DOHH2 (cell line): ENCODE results near the gene TNNC1.

Experiments used
- H3F3A ChIP-seq: fragments of 200-600 bp; sonication (generic), shearing (Covaris generic); 2 replicates; pipeline ENCODE4 v1.6.0; 2016; ENCODE audit warnings: antibody characterized with exemption, mild to moderate bottlenecking; ENCODE audit not compliant: control insufficient read depth, insufficient read depth
- H3K27ac ChIP-seq: fragments of 200-600 bp; sonication (generic); 2 replicates; pipeline ENCODE4 v1.5.1; 2014; ENCODE audit warnings: low read depth, mild to moderate bottlenecking, low read length, moderate library complexity
- H3K27me3 ChIP-seq: fragments of 200-600 bp; sonication (generic); 2 replicates; pipeline ENCODE4 v1.6.1; 2014; ENCODE audit warnings: mild to moderate bottlenecking, low read length, mixed read lengths; ENCODE audit not compliant: control insufficient read depth
- H3K36me3 ChIP-seq: fragments of 200-600 bp; sonication (generic); 2 replicates; pipeline ENCODE4 v1.6.1; 2014; ENCODE audit warnings: mild to moderate bottlenecking, low read length, moderate library complexity, mixed read lengths; ENCODE audit not compliant: control insufficient read depth
- H3K4me1 ChIP-seq: fragments of 200-600 bp; sonication (generic); 2 replicates; pipeline ENCODE4 v1.6.1; 2014; ENCODE audit warnings: mild to moderate bottlenecking, low read length, mixed read lengths; ENCODE audit not compliant: control insufficient read depth
- H3K4me2 ChIP-seq: fragments of 200-600 bp; sonication (generic); 2 replicates; pipeline ENCODE4 v1.6.0; 2014; ENCODE audit warnings: mild to moderate bottlenecking, low read length, moderate library complexity
- H3K4me3 ChIP-seq: fragments of 200-600 bp; sonication (generic); 2 replicates; pipeline ENCODE4 v1.5.1; 2014; ENCODE audit warnings: mild to moderate bottlenecking, low read length, mixed read lengths
- H3K79me2 ChIP-seq: fragments of 200-600 bp; sonication (generic); 2 replicates; pipeline ENCODE4 v1.6.1; 2014; ENCODE audit warnings: mild to moderate bottlenecking, low read length, mixed read lengths; ENCODE audit not compliant: control insufficient read depth
- H3K9me2 ChIP-seq: fragments of 200-600 bp; sonication (generic); replicated peaks from 2 replicates; pipeline ENCODE4 v1.6.1; 2014; ENCODE audit warnings: mild to moderate bottlenecking, low read length, mixed read lengths; ENCODE audit not compliant: control insufficient read depth
- H3K9me3 ChIP-seq: fragments of 200-600 bp; sonication (generic); 2 replicates; pipeline ENCODE4 v1.6.1; 2014; ENCODE audit warnings: antibody characterized with exemption, low read length, mixed read lengths; ENCODE audit not compliant: control insufficient read depth, insufficient read depth
- H4K20me1 ChIP-seq: fragments of 200-600 bp; sonication (generic); 2 replicates; pipeline ENCODE4 v1.6.0; 2014; ENCODE audit warnings: low read depth, mild to moderate bottlenecking, antibody characterized with exemption, low read length, moderate library complexity; ENCODE audit not compliant: control insufficient read depth, insufficient read depth
- EZH2phosphoT487 ChIP-seq: fragments of 200-600 bp; sonication (generic); IDR thresholded peaks from 2 replicates; pipeline ENCODE4 v1.6.1; 2017; ENCODE audit warnings: borderline replicate concordance, mild to moderate bottlenecking, antibody characterized with exemption, low read length, moderate library complexity, mixed read lengths
- TF ChIP-seq, protein P1 (sequence below): fragments of 200-600 bp; sonication (generic); IDR thresholded peaks from one replicate; pipeline ENCODE4 v1.5.1; 2014; ENCODE audit warnings: antibody characterized with exemption, mild to moderate bottlenecking, low read depth, low read length; ENCODE audit not compliant: poor library complexity, severe bottlenecking

Gene TNNC1

DNA sequence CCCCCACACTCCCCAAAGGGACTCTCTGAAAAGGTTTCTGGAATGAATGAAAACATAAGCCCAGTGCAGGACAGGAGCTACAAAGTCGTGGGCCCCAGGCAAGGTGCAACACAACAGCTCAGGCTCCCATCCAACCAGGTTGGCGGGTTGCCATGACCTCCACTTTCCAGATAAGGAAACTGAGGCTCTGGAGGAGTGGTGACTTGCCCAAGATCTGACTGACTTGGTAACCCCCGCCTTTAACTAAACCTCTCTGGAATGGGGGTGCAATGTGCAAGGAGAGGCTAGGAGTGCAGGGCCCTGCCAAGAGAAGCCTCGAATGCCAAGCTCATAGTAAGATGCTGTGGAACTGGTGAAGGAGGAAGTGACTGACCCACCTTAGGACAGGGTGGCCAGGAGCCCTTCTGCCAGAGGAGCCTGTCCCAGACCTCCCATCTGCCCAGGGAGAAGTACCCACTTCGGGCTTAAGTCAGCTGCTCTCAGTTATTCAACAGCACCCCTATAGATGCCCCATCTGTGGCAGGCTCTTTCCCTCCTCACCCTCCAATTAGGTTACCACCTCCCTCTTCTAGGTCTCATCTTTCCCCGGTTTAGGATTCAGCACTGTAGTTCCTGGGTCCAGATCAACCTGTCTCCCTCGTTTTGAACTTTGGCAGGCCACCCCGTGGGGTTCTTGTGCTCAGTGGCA is 553 bp upstream of the TNNC1 start:
- H3F3A ChIP-seq, result no peaks in the 10 kb centered on the region
- H3K9me3 ChIP-seq, result no peaks in the 10 kb centered on the region
- H3K4me1 ChIP-seq, result peaks cover 23% of the 10 kb centered on the region
- no peak overlapping the region for H3K27ac ChIP-seq
- H3K9me2 ChIP-seq, result no peaks in the 10 kb centered on the region
- H3K27me3 ChIP-seq, result no peaks in the 10 kb centered on the region
- peak overlapping the region; percentile 90 for H3K4me2 ChIP-seq
- H3K4me3 ChIP-seq, result peak overlapping the region; percentile 91
- H3K36me3 ChIP-seq, result peaks cover 31% of the 10 kb centered on the region
- TF ChIP-seq EZH2phosphoT487, result no peak
- TF ChIP-seq, protein P1, sequence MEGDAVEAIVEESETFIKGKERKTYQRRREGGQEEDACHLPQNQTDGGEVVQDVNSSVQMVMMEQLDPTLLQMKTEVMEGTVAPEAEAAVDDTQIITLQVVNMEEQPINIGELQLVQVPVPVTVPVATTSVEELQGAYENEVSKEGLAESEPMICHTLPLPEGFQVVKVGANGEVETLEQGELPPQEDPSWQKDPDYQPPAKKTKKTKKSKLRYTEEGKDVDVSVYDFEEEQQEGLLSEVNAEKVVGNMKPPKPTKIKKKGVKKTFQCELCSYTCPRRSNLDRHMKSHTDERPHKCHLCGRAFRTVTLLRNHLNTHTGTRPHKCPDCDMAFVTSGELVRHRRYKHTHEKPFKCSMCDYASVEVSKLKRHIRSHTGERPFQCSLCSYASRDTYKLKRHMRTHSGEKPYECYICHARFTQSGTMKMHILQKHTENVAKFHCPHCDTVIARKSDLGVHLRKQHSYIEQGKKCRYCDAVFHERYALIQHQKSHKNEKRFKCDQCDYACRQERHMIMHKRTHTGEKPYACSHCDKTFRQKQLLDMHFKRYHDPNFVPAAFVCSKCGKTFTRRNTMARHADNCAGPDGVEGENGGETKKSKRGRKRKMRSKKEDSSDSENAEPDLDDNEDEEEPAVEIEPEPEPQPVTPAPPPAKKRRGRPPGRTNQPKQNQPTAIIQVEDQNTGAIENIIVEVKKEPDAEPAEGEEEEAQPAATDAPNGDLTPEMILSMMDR, result no peak
- H3K79me2 ChIP-seq, result peaks cover 32% of the 10 kb centered on the region
- no peaks in the 10 kb centered on the region for H4K20me1 ChIP-seq

DNA sequence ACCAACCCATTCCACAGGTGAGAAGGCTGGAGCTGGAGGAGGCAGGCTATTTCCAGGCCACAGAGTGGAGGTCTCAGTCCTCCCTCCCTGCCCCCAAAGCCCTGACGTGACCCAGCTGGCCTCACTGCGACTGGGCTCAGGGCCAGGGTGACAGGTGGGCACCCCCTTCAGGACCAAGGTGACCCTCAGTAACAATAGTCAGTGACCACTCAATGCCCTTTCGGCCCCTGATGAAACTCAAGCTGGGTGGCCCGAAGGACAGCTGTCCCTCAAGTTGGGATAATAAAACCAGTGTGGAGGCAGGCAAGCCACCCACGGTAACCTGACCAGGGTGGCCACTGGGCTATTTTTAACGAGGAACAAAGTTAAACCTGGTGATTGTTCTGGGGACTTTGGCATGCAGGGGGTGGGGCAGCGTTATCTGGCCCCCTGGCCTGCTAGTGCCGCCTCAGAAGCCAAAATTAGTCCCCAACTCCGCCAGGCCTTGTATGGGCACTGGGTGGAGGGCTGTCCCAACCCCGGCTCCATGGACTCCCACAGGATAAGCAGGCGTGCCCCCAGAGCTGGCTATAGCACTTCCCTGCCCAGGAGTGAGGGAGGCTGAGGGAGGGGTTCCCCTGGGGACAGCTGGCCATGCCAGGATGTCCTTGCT is 1.1 kb downstream of the TNNC1 start:
- Histone ChIP-seq H3K4me2 (no peak overlapping the region), H3K4me1 (peaks cover 23% of the 10 kb centered on the region), H3K9me2 (no peaks in the 10 kb centered on the region), H4K20me1 (no peaks in the 10 kb centered on the region), H3K79me2 (peaks cover 29% of the 10 kb centered on the region), H3K27me3 (no peaks in the 10 kb centered on the region), H3K4me3 (no peak overlapping the region), H3F3A (no peaks in the 10 kb centered on the region), H3K36me3 (peaks cover 14% of the 10 kb centered on the region), H3K27ac (no peak overlapping the region), H3K9me3 (no peaks in the 10 kb centered on the region)
- no peak for TF ChIP-seq EZH2phosphoT487
- TF ChIP-seq, protein P1, result no peak

DNA sequence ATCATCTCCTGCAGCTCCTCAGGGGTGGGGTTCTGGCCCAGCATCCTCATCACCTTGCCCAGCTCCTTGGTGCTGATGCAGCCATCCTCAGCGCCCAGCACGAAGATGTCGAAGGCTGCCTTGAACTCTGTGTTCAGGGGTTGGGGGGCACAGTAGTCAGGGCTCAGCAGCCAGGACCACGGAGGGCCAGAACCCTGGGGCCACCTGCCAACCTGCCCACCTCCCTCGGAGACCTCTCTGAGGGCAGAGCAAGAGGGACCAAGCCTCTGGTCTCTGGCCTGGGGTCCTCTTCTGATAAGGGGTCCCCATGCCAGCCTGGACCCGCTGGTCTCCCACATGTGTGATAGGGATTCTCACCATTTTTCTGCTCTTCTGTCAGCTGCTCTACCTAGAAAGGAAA is 1.7 kb downstream of the TNNC1 start:
- Histone ChIP-seq H3K4me1 (peaks cover 18% of the 10 kb centered on the region), H3K4me3 (no peak overlapping the region), H3K4me2 (no peak overlapping the region), H3F3A (no peaks in the 10 kb centered on the region), H3K27ac (no peak overlapping the region), H3K27me3 (no peaks in the 10 kb centered on the region), H3K79me2 (peaks cover 23% of the 10 kb centered on the region), H3K9me2 (no peaks in the 10 kb centered on the region), H4K20me1 (no peaks in the 10 kb centered on the region), H3K9me3 (no peaks in the 10 kb centered on the region), H3K36me3 (peaks cover 8% of the 10 kb centered on the region)
- TF ChIP-seq EZH2phosphoT487, result no peak
- TF ChIP-seq, protein P1, result no peak
